Epidermal melanocyte (primary cell): ENCODE data around the gene CROCC2.

Experiments used
- DNase-seq: peaks from one replicate; pipeline ENCODE4 v3.0.0; 2011; ENCODE audit warnings: low spot score; ENCODE audit not compliant: insufficient read length

CROCC2 gene

DNA sequence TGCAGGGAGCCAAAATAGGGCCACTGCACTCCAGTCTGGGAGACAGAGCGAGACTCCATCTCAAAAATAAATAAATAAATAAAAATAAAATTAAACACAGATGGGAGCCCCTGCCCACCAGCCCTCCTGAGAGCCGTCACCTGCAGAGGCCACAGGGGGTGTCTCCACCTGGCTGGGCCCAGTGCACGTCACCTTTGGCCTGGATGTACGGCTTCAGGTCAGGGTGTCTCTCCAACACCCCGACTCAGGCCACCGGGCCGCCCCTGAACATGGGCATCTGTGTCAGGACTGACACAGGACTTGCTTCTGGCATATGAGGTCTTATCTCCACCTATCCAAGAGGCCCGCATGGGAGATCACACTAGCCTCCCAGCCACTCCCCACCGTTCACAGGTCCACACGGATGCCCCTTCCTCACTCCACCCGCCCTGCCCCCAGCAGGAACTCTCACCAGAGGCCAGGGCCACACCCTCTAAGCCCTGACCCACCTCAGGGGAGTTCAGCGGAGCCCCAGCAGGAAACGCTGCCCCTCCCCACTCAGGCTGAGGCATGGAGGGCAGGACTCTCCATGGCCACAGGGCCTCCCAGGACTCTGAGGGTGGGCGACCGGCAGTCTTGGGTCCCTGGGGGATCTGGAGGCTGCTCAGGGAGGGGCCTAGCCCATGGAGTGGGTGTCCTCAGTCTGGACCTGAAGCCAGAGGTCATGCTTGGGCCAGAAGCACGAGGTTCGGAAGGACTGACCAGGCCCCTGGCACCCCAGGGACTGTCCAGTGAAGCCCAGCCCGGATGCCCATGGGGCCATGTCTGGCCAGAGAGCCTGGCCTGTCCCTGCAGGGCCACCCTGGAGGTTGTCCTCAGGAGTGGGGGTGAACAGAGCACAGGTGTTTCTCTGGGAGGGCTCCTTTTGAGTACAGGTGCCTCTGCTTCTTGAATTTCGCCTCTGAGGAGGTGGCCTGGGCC is 1.6 kb upstream of the CROCC2 start:
- DNase-seq, result no peak

DNA sequence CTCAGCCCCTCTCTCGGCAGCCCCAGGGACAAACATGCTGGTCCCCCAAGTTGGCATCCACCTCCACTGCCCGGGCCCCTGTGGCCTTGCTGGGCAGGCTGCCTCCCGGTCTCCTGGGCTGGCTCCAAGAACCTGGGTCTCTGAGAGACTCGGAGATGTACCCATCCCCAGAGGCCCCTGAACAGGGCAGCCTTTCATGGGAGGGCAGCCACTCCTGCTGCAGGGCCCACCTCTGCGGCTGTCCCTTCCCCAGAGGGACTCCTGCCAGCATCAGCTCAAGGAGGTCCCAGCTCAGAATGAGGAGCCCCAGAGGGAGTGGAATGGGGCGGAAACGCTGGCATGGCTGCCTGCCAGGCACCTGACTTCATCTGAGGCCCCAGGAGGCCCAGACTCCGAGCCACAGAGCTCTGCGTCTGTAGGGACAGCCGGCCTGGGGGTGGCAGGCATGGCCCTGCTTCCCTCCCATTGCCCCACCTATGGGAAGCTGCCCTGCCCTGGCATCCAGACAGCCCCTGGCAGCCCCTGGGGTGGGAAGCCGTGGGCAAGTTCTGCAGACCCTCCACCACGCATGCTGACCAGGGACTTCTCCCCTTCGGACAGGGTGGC is 857 bp upstream of the CROCC2 start:
- DNase-seq, result no peak

GRCh38 chr2:240906911-240907590 is 915 bp downstream of the CROCC2 start:
- DNase-seq, result no peak

DNA sequence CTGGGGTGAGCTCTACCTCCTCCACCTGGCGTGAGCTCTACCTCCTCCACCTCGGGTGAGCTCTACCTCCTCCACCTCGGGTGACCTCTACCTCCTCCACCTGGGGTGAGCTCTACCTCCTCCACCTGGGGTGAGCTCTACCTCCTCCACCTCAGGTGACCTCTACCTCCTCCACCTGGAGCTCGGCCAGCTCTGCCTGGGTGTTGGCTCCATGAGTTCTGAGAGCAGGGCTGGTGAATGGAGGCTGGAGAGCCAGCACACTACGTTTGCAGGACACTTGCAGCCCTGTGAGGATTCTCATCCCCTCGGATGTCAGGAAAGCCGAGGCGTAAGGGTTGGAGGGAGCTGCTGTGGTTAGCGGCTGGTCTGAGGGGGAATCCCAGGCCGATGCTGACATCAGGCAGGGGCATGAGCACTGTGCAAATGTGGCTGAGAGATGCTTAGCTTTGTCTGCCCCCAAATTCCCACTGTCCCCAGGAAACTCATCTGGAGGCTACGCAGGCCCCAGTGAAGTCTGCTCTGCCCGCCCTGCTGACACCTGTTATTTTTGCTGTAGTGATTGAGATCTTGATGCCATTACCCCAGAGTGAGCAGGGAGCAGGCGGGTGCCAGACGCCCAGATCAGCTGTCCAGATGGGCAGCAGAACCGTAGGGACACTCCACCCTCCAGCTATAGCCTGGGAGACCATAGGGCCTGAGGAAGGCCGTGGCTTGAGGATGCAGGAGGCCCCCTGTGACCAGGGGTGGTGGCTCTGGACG is 3.3 kb downstream of the CROCC2 start:
- DNase-seq, result no peak

- DNase-seq, result no peak
Measured at GRCh38 chr2:240911641-240912265, 5.6 kb downstream of the CROCC2 start.

DNA sequence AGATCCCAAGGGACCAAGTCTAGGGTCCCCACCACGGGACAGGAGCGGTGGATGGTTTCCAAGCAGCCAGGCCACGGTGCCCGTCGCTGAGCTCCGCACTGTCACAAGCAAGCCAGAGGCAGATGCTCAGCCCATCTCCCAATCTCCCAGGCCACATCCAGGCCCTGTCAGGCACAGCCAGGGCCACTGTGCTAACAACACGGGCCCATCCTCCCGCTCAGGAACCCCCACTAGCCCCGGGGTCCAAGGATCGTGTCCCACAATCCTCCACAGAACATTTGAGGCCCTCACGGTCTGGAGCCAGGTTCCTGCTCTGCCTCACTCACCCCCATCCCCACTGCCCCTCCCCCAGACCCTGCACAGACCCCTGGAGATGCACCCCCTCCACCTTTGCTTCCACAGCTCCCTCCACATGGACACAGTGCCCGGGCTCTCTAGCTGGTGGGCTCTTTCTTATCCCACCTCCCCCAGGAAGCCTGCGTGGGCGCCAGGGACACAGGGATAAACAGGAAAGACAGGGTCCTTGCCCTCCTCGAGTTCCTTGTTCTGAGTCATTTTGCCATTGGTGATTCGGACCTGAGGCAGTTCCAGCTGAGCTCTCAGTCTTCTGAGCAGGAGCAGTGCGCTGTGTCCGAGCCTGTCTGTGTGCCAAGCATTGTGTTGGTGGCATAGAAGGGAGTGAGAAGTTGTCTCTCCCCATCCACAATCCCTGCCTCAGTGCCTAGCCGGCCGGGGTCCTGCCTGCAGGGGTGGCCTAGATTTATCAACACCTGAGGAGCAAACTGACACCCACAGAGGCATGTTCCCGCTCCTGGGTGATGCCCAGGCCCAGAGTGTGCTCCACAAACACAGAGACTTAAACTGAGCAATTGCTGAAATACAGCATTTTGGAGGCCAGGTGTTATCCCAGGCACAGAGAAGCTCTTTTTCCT is 7.0 kb downstream of the CROCC2 start:
- no peak for DNase-seq

DNA sequence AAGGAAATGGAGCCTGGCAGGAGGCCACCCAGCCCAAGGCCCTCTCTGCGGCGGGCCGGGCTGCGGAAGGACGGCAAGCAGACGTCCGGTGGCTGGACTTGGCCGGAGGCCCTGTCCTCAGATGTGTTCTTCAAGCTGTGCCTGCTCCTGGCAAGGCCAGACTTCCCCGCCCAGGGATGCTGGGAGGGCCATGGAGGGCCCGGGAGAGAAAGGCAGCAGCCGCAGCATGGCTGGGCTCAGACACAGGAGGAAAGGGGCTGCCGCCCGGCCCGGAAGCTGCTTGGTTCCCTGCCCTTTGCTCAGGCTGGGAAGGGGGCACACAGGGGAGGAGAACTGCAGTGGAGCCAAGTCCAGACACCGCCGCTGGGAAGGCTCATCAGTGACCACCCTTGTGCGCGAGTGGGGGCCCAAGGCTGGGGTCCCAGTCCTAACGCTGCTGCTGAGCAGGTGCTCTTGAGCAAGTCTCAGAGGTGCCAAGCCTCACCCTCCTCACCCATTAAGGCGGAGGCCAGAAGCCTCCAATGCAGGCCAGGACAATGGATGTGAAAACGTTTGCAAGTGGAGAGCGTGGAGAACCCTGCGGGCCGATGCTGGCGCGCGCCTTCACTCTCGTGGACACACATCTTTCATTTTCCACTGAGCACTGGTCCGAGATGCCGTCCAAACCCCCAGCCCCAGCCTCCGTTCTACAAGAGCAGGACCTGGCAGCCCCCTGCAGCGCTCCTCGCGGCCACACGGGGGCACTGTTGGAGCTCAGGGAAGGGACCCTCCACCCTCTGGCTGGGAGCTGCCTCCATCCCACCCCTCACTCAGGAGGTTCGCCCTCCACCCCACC is 7.9 kb downstream of the CROCC2 start:
- peak; percentile 68 for DNase-seq

- DNase-seq, result no peak
Measured at GRCh38 chr2:240914645-240915525, 8.7 kb downstream of the CROCC2 start.

GRCh38 chr2:240915526-240916341 is 9.6 kb downstream of the CROCC2 start:
- DNase-seq, result no peak

- peak; percentile 88 for DNase-seq
Measured at GRCh38 chr2:240916571-240917008, 10.5 kb downstream of the CROCC2 start.

- DNase-seq, result peak; percentile 18
Measured at GRCh38 chr2:240917009-240917683, 11.0 kb downstream of the CROCC2 start.

DNA sequence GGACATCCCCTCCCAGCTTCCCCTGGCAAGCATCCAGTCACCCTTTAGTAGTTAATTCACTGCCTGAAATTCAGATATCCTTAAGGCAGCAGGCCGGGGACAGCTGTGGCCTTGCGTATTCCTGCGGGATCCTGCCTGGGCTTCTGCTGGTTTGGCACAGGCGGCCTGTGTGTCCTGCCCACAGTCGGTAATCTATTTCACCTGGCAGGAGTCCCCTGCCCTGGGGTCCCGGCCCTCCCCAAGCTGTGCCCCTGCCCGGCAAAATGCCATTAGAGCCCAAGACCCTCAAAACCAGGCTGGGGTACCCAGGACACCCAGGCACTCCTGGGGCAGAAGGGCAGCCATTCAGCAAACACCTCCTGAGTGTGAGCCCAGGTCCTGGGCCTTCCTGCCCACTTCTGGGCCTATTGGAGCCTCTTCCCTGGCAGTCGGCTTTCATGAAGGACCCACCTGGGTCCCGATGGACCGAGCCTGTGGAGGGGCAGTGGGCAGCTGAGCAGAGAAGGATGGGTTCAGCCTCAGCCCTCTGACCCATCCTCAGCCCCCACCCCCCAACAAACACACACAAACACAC is 11.6 kb downstream of the CROCC2 start:
- DNase-seq, result peak; percentile 15

- peak; percentile 3 for DNase-seq
Measured at GRCh38 chr2:240918258-240919091, 12.3 kb downstream of the CROCC2 start.

GRCh38 chr2:240919161-240919781 is 13.1 kb downstream of the CROCC2 start:
- no peak for DNase-seq
